Renal pelvis (tissue), 4 donors: ENCODE measurements around the gene SELENOM. TPM values are rescaled to one million over a fixed set of nuclear protein-coding genes. Genes with fewer than 3 reads are reported as not detected.
"Not testable (repeated sequence)": the region's sequence is repeated elsewhere in the genome, so short reads cannot be mapped to it uniquely, and the experiment has no call there.

ENCODE experiments used
- DNase-seq: peaks from one replicate; pipeline ENCODE4 v3.0.0-alpha.2; 2013
- polyA plus RNA-seq, 3 donors: library from polyadenylated mRNA; unstranded; fragments of 120-200 nt; gene quantifications; one replicate each; pipeline ENCODE4 v1.2.1, GENCODE V29; 2013; ENCODE audit not compliant: insufficient read length in 3 of 3

SELENOM gene
- polyA plus RNA-seq, 3 donors = 7.6 to 13.5 (median 9.3) TPM

DNA sequence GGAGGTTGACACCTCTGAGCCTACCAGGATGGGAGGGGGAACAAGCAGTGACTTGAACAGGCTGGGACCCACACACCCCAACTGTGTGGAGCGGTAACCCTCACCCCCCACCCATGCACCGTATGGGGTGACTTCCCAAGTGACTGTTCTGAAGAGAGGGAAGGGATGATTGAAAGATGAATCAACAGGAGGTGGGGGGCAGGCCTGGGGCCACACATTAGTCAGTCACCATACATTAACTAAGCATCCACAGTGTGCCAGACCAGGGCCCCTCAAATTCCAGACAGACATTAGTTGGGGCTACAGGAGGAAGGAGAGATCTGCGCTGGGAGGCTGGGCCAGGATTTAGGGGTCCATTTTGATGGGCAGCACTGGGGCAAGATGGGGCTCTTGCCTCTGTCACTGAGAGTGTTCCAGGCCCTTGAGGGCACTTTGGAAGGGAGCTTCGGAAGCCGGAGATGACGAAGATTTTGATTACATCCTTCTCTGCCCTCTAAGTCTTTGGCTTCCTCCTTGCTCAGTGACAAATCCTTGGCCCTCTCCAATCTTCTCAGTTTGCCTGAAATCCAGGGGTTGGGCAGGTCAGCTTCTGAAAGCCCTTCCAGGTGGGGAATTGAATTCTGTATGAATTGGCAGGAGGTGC lies 25.3 kb downstream of the SELENOM start:
- no peak for DNase-seq

DNA sequence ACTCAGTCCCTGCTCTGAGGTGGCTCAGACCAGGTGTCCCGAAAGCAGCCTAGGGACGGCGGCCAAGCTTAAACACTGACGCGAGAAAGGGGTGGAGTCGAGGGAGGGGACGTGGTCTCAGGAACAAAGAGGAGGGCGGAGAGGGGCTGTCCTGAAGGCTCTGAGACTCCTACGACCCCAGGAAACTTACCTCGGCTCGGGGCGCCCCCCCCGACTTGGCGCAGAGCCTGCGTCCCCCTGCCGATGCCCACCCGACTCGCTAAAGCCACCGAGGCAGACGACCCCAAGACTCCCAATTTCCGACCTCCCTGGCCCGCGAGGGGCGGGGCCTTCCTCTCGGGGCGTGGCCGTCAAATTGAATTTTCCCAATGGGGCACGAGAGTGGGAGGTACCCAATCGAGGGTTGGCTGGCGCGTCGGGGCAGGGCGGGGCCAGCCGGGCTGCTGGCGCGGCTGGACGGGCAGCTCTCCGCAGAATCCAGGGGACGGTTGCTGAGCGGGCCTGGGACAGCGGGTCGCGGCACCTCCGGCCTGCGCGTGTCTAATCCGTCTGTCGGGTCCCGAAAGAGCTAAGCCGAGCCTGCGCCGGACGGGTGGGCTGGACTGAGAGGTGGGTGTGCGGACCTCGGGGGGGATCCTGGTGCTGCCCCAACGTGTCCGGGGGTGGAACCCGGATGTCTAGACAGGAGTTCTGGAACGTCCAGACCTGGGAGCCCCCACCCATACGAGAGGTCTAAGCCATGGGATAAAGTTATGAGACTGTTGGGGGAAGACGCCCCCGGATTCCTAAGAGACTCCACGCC lies 26.3 kb downstream of the SELENOM start, which contains the start of gene SMTN:
Gene SMTN, plus strand, starts transcription at position 471 of the 802 bp plus-strand sequence. CDS start 1,941 bp downstream, outside the sequence.
- DNase-seq = peak; percentile 95

GRCh38 chr22:31080164-31080847 lies 27.1 kb downstream of the SELENOM start:
- DNase-seq = no peak

GRCh38 chr22:31079095-31079642 lies 28.2 kb downstream of the SELENOM start:
- no peak for DNase-seq

DNA sequence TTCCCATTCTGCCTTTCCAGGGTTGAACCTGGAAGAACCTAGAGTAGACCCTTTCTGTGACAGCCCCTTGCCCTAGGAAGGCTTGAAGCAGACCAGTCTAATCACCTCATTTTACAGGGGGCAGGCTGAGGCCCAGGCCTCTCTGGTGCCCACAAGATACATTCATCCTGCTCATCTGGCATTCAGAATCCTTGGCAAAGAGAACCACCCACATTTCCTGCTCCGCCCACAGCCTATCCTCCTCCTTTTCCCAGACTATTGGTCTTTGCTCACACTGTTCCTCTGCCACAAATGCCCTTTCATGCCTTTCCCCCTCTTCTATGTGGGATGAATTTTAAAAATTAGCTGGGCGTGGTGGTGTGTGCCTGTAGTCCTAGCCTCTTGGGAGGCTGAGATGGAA lies 29.0 kb downstream of the SELENOM start:
- DNase-seq = not testable (repeated sequence)

DNA sequence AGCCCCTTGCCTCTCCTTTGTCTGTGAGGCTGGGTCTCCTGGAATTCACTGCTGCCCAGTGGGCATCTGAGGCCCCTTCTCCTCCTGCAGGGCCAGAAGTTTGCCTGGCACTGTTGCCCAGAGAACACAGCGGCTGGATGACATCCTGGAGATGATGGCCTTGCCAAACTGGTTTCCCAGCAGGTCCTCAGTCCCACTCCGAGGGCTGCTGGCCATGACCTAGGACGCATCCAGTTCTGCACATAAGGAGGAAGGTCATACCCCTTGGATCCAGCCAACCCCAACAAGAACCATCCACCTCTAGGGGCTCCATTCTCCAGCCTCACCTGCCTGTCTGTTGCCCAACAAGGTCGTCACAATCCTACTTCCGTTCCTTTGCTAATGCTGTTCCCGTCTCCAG lies 29.7 kb downstream of the SELENOM start:
- no peak for DNase-seq

GRCh38 chr22:31075961-31076360 lies 31.4 kb downstream of the SELENOM start:
- no peak for DNase-seq

DNA sequence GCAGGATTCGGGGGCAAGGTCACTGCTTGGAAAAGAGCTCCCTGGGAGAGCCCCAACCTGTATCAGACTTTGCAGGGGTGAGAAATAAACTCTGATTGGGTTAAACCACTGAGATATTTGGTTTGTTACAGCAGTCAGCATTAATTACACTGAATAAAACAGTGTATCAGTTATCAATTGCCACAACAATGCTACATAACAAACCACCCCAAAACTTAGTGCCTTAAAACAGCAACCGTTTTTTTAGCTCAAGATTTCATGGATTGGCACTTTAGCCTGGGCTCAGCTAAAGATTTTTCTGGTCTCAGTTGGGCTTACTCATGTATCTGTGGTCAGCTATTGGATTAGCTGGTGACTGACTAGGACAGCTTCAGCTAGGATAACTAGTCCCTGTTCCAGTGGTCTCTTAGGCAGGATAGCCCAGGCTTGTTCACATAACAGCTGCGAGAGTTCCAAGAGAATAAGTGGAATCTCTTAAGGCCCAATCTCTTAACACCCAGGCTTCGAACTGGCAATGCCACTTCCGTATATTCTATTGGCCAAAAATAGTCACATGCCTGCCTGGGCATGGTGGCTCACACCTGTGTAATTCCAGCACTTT lies 33.7 kb downstream of the SELENOM start:
- not testable (repeated sequence) for DNase-seq

DNA sequence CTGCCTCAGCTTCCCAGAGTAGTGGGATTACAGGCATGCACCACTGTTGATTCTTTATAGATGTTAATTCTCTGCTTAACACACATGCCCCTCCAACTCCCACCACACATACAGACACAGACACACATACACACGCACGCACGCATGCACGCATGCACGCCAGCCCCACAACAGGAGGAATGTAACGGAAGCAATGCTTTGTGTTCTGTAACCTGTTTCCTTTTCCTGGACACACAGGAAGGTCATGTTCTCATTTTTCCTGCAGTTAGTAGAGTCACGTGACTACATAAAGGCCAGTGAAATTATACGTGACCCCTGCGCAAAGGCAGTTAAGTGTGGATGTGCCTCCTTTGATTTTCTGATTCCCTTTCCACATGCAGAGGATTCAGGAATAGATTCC lies 34.2 kb downstream of the SELENOM start:
- DNase-seq = not testable (repeated sequence)

- DNase-seq = not testable (repeated sequence)
These were observed 37.6 kb downstream of the SELENOM start for GRCh38 chr22:31069691-31070314.

DNA sequence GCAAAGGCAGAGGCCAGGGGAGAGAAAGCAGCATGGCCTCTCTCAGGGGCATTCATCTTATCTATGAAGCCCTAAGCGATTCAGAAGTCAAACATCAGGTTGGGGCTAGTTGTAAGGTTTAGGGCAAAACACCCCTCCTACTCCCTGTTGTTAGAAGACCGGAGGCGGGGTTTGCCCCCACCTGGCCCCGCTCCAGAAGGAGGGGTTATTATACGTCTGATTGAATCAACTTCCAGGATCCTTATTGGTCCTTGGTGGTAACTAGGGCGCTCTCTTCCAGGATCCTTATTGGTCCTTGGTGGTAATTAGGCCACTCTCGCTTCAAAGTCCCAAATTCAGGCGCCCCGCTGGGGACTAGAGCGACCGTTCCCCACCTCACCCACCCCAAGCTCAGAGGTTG lies 38.4 kb downstream of the SELENOM start:
- no peak for DNase-seq

DNA sequence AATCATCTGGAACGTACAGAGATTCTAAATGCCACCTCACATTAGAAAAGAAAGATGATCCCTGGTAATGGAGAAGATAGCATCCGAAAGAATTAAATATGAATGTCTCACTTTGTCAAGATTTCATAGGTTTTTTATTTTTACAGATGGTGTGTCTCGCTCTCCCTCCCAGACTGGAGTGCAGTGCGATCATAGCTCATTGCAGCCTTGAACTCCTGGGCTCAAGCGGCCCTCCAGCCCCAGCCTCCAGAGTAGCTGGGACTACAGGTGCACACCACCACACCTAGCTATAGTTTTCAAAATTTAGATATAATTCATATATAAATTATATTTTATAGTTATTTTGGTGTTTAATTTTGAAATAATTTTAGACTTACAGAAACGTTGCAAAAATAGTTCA lies 43.0 kb downstream of the SELENOM start:
- no peak for DNase-seq

DNA sequence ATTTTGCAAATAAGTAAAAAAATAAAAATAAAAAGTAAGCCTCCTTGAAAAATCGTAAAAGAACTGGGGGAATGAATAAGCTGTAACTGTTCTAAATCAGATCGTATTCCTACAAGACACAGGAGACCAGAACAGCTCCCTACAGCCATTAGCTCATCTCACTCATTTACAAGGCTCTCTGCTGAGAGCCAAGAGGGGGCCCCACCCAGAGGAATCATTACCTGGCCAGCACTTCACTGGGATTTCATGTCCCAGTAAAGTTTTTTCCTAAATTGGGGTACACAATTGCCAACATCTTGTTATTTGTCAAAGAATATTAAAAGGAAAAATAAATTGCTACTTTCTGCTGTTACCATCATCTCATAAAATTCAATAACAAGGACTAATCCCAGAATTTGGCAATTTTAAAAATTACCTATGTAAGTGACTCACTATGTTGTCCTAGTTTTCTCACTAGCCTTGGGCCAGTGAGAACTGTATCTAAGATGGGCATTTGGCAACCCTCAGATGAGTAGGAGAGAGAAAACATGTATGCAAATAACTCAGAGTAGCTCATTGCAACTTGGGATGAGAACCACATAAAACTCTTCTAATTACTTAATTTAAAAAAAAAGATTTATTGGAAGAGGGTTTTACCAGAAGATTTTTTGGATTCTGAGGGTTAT lies 44.7 kb downstream of the SELENOM start:
- DNase-seq = no peak

DNA sequence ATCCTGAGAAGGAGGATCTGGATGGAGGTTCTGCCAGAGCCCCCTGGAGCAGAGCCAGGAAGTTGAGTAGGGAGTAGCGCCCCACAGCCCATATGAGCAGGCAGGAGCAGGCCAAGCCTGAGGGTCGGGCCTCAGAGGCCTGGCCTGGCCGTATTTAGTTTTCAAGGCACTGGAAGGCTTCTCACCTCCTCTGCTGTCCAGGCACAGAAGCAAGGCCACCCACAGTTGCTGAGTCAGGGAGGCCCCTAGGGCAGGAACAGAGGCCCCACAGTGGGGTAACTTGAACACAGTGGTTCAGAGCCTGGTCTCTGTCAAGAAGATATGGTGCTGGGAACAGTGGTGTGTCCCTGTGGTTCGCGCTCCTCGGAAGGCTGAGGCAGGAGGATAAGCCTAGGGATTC lies 47.7 kb downstream of the SELENOM start:
- not testable (repeated sequence) for DNase-seq

GRCh38 chr22:31056986-31057599 lies 50.3 kb downstream of the SELENOM start:
- no peak for DNase-seq

GRCh38 chr22:31055635-31056159 lies 51.7 kb downstream of the SELENOM start:
- DNase-seq = peak; percentile 84

GRCh38 chr22:31055117-31055634 lies 52.2 kb downstream of the SELENOM start:
- DNase-seq = no peak
